GM18907 (cell line): Measurements from ENCODE around the gene PTAFR.

Source experiments
- ATAC-seq: cut with Tn5 transposase; IDR thresholded peaks from one replicate; pipeline ENCODE4 v1.9.1; 2021; ENCODE audit warnings: mild to moderate bottlenecking, moderate library complexity; ENCODE audit not compliant: unreplicated experiment

PTAFR gene, protein sequence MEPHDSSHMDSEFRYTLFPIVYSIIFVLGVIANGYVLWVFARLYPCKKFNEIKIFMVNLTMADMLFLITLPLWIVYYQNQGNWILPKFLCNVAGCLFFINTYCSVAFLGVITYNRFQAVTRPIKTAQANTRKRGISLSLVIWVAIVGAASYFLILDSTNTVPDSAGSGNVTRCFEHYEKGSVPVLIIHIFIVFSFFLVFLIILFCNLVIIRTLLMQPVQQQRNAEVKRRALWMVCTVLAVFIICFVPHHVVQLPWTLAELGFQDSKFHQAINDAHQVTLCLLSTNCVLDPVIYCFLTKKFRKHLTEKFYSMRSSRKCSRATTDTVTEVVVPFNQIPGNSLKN

DNA sequence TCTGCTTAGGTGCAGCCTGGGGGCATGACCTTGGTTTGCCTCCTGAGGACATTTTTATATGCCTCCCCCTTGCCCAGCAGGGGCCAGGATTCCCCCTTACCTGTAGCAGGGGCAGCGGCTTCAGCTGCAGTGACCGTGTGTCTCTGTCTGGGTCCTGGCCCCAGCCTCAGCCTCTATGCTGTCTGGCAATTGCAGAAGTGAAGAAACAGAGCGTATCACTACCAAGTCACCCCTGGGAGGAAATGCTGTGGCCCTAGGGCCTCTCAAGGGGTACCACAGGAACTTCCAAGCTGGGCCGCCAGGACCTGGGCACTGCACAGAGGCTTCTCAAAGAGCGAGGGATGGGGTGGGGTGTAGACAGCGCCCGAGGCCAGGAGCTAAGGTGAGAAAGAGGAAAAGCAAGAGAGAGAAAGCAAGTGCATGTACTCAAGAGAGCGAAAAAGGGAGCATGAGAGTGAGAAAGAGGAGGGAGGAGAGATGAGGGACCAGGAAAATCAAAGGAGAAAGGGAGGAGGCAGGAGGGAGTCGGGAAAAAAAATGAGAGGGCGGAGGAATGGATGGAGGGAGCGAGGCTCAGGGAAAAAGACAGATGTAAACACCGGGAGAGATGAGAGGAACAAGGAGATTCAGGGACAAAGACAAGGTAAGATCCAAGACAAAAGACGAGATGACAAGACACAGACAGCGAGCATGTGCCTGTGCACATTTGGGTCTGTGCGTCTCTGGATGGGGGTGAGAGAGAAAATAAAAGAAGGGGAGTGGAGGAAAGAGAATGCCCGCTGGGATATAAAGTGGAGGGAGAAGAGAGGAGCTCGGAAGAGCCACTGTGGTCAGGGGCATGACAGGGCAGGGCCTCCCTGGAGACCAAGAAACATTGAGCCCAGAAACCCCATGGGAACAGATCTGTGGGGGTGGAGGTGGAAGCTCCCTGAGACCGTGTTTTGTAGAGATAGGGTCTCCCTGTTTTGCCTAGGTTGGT, at the start of gene PTAFR:
Gene PTAFR, minus strand, starts transcription at position 199 of the 979 bp plus-strand sequence. CDS start 25,669 bp downstream, outside the sequence.
- ATAC-seq: peak; percentile 40

DNA sequence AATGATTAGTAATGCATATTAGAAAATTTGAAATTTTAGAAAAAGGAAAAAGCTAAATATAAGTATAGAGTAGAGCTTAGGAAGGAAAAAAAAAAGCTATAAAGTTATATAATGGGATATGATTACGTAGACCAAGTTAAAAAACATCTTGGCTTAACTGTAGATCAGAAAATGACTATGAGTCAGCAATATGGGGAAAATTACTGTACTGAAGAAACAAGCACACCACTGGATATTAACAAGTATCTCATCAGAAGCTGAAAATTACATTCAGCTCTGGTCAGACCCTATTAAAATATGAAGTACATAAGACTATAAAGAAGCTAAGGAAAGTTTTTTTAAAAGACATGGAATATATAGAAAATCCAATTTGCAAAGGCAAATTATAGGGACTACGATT, 36.8 kb upstream of the PTAFR start:
- ATAC-seq: no peak

DNA sequence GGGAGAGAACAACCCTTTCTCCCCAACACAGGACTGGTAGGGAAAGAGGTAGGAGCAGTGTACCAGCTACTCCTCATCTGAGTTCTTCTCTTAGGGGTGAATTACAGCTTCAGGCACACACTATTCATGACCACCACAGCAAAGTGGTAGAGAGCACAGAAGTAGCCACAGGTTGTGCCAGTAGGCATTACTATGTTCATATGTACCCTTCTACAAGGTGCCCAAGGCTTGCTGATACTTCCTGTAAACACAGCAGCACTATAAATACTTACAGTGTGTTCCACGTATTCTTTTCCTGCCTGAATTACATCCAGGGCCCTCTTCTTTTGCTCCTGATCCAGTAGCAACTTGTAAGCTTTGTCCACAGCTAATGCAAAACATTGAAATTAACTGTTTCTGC, 33.2 kb upstream of the PTAFR start:
- no peak for ATAC-seq

DNA sequence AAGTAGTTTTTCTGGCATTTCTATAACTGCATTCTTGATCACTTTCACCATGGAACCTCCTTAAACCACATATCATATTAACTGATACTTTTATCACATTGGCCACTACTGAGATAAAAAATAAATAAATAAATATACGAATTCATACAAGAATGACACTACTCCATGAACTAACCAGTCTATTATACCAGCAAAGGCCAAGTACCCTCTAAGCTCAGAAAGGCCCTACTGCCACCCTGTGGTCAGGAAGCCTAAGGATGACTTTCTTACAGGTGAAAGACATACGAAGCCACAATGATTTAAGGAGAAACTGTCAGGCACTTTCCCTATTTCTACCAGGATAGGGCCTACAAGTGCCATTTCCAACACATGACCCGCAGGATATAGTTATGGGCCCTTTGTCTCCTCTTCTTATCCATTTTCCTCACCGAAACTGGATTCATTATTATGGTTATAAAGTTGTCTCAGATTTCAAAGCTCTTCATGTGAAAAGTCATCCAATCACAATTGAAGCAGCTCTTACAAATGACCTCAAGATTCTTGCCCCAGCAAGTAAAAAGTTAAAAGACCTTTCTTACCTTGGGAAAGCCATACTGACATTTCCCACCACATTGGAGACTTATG, 32.4 kb upstream of the PTAFR start:
- ATAC-seq: no peak

DNA sequence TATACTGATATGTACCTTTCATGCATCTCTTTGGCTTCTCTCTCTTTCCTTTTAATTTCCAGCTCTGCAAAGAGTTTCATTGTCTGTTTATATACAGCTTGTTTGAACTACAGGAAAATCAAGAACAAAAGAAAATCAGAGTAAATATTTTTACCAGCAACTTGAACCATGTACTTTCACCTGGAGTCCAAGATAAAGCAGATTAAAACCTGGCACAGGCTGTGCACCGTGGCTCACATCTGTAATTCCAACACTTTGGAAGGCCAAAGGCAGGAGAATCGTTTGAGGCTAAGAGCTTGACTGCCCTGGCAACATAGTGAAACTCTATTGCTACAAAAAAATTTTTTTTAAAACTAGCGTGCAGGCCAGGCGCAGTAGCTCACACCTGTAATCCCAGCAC, 28.8 kb upstream of the PTAFR start:
- ATAC-seq: no peak

DNA sequence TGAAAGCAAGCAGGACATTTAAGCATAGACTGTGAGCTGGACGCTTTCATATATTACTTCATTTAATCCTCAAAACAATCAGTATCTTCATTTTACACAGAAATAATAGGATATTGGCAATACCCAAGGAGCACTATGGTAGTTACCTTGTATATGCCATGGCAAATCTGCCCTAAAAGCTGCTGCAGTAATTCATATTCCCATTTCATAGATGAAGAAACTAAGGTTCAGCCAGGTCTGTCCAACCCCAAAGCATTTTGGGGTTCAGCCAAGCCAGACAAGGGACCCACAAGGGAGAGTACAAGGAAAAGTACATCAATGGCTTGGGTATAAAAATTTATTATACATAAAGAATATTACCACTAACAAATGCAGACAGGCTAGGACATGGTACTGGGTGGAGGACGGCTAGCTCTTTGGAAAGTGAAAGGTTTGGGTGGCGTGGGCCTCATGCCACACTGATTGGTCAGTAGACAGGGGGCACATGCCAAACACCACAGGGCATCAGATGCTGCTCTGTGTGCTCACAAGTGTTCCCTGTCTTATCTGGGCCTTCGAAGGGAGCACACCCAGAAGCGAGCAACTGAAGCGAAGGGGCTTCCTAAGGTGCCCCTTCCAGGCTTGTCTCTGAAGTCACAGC, 23.9 kb upstream of the PTAFR start:
- ATAC-seq: no peak

DNA sequence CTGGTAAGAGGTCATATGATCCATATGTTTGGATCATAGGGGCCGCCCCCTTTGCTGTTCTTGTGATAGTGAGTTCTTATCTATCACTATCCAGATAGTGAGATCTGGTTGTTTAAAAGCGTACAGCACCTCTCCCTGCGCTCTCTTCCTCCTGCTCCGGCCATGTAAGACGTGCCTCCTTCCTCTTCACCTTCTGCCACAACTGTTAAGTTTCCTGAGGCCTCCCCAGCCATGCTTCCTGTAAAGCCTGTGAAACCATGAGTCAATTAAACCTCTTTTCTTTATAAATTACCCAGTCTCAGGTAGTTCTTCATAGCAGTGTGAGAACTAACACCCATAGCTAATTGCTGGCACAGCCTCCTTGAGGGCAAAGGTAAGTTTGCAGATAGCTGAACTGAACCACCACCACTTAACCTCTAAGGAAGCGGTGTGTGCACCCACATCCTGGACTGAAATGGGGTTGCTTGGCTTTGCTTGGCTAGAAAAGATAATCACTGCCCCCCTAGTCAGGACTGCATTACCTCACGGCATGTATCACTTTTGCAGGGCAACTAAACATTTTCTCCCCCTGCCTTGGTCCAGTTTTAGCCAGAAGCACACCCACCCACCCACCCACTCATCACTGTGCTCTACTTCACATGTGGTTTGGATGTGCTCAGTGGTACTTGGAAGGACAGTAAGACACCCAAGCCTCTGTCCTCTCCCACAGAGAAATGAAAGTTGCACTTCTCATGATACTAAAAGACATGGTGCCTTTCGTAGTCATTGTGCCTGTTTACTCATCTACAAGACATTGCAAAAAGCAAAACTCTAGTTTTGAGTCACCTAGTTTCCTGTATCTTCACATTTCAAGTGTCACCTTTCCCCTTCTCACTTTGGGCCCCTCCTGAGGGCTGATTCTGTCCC, 23.1 kb upstream of the PTAFR start:
- peak; percentile 78 for ATAC-seq

DNA sequence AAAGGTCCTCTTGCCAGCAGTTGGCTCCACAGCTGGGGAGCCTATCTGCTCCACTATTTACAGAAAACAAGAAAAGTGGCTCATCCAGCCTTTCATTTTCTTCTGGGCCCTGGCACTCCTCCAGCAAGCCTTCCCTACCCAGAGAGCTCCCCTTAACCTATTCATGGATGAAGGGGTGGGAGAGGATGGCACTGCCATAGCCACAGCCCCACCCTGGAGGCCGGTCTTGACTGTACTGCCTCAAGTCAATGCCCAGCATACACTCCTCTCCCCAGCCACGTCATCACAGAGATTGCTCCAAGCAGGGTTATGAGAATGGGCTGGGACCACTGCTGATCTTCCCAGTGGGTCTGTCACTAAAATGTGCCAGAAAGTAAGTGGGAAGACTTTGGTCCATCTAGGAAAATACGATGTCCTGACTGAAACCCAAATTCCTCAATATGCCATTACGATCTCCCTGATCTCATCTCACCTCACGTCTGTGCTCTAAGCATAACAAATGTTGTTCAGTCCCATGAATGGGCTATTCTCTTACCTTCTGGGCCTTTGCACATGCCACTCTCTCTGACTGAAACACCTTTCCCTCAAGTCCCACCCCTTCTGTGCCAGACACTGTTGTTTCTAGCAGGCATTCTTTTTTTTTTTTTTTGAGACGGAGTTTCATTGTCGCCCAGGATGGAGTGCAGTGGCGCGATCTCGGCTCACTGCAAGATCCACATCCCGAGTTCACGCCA, 21.4 kb upstream of the PTAFR start:
- no peak for ATAC-seq

DNA sequence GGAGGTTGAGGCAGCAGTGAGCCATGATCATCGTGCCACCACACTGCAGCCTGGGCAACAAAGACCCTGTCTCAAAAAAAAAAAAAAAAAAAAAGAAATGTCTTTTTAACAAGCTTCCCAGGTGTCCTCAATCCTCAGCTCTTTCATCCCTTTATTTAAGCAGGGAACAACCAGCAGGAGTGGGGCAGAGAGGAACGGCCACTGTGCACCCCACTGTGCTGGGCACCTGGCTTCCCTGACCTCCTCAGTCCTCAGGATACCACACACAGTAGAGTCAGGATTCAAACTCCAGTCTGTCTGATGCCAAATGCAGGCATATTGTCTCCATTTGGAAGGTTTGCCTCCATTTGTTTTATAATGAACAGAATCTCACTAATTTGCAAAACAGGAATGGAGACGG, 19.8 kb upstream of the PTAFR start:
- no peak for ATAC-seq

DNA sequence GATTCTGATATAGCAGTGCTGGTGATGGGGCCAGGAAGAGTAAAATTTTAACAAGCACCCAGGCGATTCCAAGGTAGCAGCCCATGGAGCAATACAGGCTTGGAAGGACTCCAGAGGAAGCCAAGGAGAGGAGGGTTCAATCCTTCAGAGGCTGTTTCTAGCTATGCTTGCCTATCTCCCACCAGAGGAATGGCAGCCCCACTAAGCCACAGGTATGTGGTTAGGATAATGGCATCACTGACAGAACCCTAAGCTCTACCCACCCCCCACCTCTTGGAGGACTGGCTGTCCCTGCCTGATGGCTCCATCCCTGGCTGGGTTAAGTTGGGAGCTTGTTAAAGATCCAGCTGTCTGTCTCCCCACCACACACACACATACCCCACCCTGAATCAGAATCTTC, 19.3 kb upstream of the PTAFR start:
- no peak for ATAC-seq

DNA sequence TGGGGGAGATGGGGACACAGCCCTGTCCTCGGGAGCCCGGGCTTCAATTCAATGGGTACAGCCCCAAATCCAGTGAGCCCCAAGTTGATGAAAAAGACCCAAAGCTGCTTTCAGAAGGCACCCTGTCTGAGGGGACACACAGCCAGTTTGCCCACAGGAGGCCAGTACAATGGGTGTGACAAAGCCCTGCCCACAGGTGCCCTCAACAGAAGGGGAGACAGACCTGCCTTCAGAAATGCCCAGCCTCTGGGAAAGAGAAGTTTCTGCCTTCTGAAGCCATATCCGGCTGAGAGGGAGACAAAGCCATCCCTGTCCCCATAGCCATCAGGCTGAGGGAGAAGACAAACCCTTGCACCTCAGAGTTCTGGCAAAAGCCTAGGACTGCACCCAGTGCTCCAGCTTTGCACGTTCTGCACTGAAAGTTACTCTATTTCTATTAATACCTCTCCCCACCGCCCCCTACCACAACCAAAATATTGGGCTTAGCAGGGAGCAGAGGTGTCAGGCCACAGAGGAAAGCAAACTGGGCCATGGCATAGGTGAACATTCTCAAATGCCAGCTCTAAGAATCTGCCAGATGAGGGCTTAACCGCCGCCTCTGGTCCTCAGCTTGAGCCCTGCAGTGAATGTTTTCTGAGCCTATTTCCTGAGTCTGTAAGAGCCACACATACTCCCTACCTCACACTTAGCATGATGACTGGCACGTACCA, 18.0 kb upstream of the PTAFR start:
- ATAC-seq: no peak

DNA sequence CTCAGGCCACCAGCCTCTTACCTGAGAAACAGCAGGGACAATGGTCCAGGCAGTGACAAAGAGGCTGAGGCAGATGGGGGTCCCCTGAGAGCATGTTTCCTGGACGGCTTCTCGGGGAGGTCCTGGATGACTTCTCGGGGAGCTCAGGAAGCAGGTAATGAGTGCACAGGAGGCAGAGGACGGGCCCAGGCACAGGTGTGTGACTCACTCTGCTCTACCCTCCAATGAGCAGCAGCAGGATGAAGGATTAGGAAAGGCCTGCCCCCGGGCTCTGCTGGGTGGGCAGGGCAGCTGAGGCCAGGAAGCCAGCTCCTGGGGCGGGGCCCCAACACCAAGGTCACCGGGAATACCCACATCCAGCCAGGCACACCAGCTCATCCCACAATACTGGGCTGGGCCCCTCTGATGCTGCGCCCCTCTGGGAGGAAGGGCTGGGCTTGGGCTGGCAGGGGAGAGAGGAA, 17.2 kb upstream of the PTAFR start:
- no peak for ATAC-seq

DNA sequence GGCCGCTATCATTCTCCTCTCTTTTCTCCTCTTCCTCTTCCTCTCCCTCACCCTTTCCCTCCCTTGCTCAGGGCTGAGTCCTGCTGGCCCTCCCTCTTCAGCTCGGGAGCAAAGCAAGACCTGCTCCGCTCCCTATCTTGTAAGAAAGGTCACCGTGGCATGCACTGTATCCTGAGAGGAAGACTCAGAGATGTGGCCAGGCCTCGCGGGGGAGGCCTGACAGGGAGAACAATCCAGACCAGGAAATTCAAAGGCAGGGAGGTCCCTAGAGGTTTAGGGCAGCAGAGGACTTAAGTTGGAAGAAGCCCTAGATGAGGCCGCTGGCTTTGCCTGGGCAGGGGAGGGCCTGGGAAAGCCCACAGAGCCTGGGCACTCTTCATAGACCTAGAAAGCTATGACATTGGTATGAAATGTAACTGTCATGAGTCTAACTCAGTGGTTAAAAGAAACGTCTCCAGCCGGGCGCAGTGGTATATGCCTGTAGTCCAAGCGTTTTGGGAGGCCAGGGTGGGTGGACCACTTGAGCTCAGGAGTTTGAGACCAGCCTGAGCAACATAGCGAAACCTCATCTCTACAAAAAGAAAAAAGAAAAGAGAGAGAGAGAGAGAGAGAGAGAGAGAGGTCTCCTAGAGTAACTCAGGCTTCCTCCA, 14.6 kb upstream of the PTAFR start:
- ATAC-seq: no peak

DNA sequence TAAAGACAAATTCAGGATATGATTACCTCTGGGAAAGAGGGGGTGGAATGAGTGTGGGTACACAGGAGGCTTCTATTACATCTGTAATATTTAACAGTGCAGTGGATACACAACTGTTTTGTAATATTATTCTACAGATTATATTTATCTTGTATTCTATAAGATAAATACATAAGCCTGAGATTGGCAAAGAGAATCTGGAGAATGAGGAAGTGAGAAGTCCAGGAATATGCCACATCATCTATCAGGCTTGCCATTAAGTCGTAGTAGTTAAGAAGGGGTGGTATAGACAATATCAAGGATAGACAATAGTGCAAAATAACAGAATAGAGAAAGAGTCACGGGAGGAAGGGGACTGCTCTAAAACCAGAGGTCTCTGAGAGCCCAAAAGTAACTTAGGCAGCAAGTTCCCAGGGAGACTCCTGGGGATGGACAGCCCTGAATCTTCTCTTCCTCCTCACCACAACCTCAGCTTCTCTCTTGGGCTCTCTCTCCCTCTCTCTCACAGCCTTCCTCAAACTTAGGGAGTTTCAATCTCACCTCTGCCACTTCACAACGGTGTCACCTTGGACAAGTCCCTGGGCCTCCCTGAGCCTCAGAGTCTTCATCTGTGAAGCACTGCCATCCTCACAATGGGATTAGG, 14.0 kb upstream of the PTAFR start:
- no peak for ATAC-seq

DNA sequence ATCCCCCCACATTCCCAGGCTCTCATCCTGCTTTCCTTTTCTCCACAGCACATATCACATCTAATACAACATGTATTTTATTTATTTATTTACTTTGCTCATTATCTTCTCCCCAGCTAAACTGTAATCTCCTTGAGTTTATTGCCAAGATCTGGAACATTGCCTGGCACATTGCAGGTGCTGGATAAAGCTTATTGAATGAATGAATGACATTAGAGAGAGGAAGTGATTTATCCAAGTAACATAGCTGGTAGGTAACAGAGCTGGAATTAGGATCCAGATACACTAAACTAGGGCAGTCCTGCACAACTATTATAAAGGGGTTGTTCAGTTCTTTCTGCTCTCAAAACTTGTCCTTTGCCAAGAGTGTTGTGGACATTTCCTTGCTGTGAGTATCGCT, 8.6 kb upstream of the PTAFR start:
- ATAC-seq: no peak

DNA sequence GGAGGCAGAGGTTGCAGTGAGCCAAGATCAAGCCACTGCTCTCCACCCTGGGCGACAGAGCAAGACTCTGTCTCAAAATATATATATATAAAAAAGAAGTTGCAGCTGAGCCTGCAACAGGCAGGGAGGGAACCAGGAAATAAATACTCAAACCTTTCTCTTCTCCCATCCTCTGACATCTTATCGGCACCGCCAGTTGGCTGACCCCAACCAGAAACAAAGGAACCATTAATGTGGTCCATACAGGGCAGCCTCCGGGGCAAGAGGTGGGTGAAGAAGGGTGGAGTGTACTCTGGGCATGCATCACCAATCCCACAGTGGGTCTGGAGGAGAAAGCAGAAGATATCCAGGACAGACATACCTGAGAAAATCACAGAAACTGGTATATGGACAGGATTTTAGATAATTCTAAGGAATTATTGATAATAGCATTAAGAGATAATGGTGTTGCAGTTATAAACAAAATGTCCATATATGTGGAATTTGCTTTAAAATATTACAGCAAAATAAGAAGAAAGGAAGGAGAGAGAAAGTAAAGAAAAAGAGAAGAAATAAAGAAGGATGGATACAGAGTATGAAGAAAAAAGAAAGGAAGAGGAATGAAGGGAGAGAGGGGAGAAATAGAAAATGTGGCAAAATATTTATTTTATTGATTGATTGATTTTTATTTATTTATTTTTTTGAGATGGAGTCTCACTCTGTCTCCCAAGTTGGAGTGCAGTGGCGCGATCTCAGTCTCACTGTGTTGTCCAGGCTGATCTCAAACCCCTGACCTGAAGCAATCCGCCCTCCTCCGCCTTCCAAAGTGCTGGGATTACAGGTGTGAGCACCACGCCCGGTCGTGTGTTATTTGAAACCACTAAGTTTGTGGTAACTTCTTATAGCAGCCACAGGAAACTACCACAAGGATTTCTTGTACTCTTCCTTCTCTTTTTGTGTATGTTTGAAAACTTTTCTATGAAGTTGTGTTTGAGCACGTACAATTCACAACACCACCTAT, 4.1 kb upstream of the PTAFR start:
- ATAC-seq: no peak
